WTC11 (cell line): ENCODE measurements around the gene TNFRSF4. TPM values are rescaled to one million over a fixed set of nuclear protein-coding genes. Genes with fewer than 3 reads are reported as not detected.

Experiments used
- ATAC-seq: fragments of 200-7000 bp; cut with Tn5 transposase; 2 replicates; pipeline ENCODE4 v1.10.0; 2021; ENCODE audit warnings: mild to moderate bottlenecking, moderate library complexity
- CTCF ChIA-PET: fragments of 300-600 bp; sonication (Branson Sonifier 250); formaldehyde crosslinking; loops from one replicate; lab custom pipeline; 2021; ENCODE audit warnings: antibody characterized with exemption; lab: Charles Lee
- POLR2A ChIA-PET: fragments of 350-600 bp; sonication (Branson Sonifier 250); formaldehyde crosslinking; loops from one replicate; lab custom pipeline; 2021; ENCODE audit warnings: antibody characterized with exemption; lab: Charles Lee
- DNase-seq: peaks from one replicate; pipeline ENCODE4 v3.0.0; 2021; ENCODE audit warnings: low spot score
- H3K27ac Mint-ChIP-seq: 2 replicates; pipeline ENCODE4 v1.8.0; 2021; ENCODE audit warnings: mixed read lengths
- H3K27me3 Mint-ChIP-seq: 2 replicates; pipeline ENCODE4 v1.8.0; 2021; ENCODE audit warnings: low read depth, mild to moderate bottlenecking, moderate library complexity, mixed read lengths
- H3K36me3 Mint-ChIP-seq: 2 replicates; pipeline ENCODE4 v1.8.0; 2021; ENCODE audit warnings: mixed read lengths
- H3K4me1 Mint-ChIP-seq: 2 replicates; pipeline ENCODE4 v1.8.0; 2022; ENCODE audit warnings: mixed read lengths
- H3K4me3 Mint-ChIP-seq: 2 replicates; pipeline ENCODE4 v1.8.0; 2021; ENCODE audit warnings: mild to moderate bottlenecking, moderate library complexity, mixed read lengths
- H3K9me3 Mint-ChIP-seq: 2 replicates; pipeline ENCODE4 v1.8.0; 2021; ENCODE audit warnings: mixed read lengths
- CREM ChIP-seq: sonication (generic); formaldehyde crosslinking; IDR thresholded peaks from 2 replicates; pipeline ENCODE4 v1.8.1; 2022; ENCODE audit warnings: mild to moderate bottlenecking, missing genetic modification reagents, moderate library complexity
- GABPB1 ChIP-seq: sonication (generic); formaldehyde crosslinking; IDR thresholded peaks from 2 replicates; pipeline ENCODE4 v1.8.1; 2023; ENCODE audit warnings: mild to moderate bottlenecking, missing genetic modification reagents
- JUN ChIP-seq: sonication (generic); formaldehyde crosslinking; IDR thresholded peaks from 2 replicates; pipeline ENCODE4 v1.8.0; 2023; ENCODE audit warnings: mild to moderate bottlenecking, missing genetic modification reagents
- NFATC4 ChIP-seq: fragments of 250-450 bp; sonication (Bioruptor Pico); IDR thresholded peaks from 2 replicates; pipeline ENCODE4 v1.9.0; 2021; ENCODE audit warnings: mild to moderate bottlenecking
- SP1 ChIP-seq: sonication (generic); formaldehyde crosslinking; conservative IDR thresholded peaks from 2 replicates; pipeline ENCODE4 v1.8.1; 2022; ENCODE audit warnings: missing genetic modification reagents
- TEAD1 ChIP-seq: sonication (generic); formaldehyde crosslinking; IDR thresholded peaks from 2 replicates; pipeline ENCODE4 v1.8.0; 2022; ENCODE audit warnings: mild to moderate bottlenecking, missing genetic modification reagents
- ZNF263 ChIP-seq: sonication (generic); formaldehyde crosslinking; IDR thresholded peaks from 2 replicates; pipeline ENCODE4 v1.8.1; 2022; ENCODE audit warnings: low read depth, mild to moderate bottlenecking, moderate library complexity, missing genetic modification reagents
- ZNF396 ChIP-seq: fragments of 250-450 bp; sonication (Bioruptor Pico); IDR thresholded peaks from 2 replicates; pipeline ENCODE4 v1.8.0; 2021; ENCODE audit warnings: mild to moderate bottlenecking, moderate library complexity, borderline replicate concordance
- ZNF423 ChIP-seq: fragments of 250-450 bp; sonication (Bioruptor Pico); IDR thresholded peaks from 2 replicates; pipeline ENCODE4 v2.1.2; 2022; ENCODE audit warnings: mild to moderate bottlenecking, moderate library complexity
- total RNA-seq: library from RNA; stranded (reverse); gene quantifications from 3 replicates; pipeline ENCODE4 v1.2.3, GENCODE V29; 2021
- TF ChIP-seq, protein P1 (sequence below): sonication (generic); formaldehyde crosslinking; IDR thresholded peaks from 2 replicates; pipeline ENCODE4 v1.8.0; 2022; ENCODE audit warnings: mild to moderate bottlenecking, missing genetic modification reagents
- TF ChIP-seq, protein P2 (sequence below): fragments of 250-450 bp; sonication (Bioruptor Pico); IDR thresholded peaks from 2 replicates; pipeline ENCODE4 v1.9.0; 2021; ENCODE audit warnings: moderate library complexity, mild to moderate bottlenecking, inconsistent platforms, borderline replicate concordance
- TF ChIP-seq, protein P3 (sequence below): fragments of 250-450 bp; sonication (Bioruptor Pico); conservative IDR thresholded peaks from 2 replicates; pipeline ENCODE4 v1.9.0; 2021; ENCODE audit warnings: mild to moderate bottlenecking
- TF ChIP-seq, protein P4 (sequence below): fragments of 250-450 bp; sonication (Bioruptor Pico); IDR thresholded peaks from 2 replicates; pipeline ENCODE4 v2.1.2; 2022; ENCODE audit warnings: mild to moderate bottlenecking, moderate library complexity
- TF ChIP-seq, protein P5 (sequence below): sonication (generic); formaldehyde crosslinking; IDR thresholded peaks from 2 replicates; pipeline ENCODE4 v1.8.1; 2023; ENCODE audit warnings: mild to moderate bottlenecking, missing genetic modification reagents, borderline replicate concordance
- TF ChIP-seq, protein P6 (sequence below): sonication (generic); formaldehyde crosslinking; IDR thresholded peaks from 2 replicates; pipeline ENCODE4 v1.8.1; 2023; ENCODE audit warnings: mild to moderate bottlenecking, missing genetic modification reagents, moderate library complexity
- TF ChIP-seq, protein P7 (sequence below): sonication (generic); formaldehyde crosslinking; conservative IDR thresholded peaks from 2 replicates; pipeline ENCODE4 v1.8.1; 2022; ENCODE audit warnings: mild to moderate bottlenecking, missing genetic modification reagents

TNFRSF4 gene
- total RNA-seq, 1 experiment from 2014 or later, result 0.33 TPM

DNA sequence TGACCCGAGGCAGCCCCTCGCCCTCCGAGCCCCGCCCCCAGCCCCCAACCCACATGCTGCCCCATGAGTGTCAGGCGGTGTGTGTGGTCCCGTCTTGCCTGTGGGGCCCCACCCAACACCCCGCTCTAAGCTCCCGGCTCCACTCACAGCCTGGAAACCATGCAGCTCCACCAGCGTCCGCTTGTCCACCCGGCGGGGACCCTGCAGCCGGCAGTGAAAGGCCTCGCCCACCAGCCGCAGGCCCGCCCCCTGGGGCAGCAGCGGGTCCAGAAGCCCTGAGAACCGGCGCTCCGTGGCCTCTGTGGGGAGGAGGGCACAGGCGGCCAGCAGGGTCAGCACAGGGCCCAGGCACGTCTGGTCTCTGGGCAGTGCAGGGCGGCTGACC lies 29.8 kb upstream of the TNFRSF4 start (continued):
- TF ChIP-seq, protein P1, sequence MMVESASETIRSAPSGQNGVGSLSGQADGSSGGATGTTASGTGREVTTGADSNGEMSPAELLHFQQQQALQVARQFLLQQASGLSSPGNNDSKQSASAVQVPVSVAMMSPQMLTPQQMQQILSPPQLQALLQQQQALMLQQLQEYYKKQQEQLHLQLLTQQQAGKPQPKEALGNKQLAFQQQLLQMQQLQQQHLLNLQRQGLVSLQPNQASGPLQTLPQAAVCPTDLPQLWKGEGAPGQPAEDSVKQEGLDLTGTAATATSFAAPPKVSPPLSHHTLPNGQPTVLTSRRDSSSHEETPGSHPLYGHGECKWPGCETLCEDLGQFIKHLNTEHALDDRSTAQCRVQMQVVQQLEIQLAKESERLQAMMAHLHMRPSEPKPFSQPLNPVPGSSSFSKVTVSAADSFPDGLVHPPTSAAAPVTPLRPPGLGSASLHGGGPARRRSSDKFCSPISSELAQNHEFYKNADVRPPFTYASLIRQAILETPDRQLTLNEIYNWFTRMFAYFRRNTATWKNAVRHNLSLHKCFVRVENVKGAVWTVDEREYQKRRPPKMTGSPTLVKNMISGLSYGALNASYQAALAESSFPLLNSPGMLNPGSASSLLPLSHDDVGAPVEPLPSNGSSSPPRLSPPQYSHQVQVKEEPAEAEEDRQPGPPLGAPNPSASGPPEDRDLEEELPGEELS (CRISPR knock-in tag), result no peak
- TF ChIP-seq ZNF263 (CRISPR knock-in tag) (no peak), GABPB1 (CRISPR knock-in tag) (no peak), NFATC4 (CRISPR knock-in tag) (no peak), CREM (CRISPR knock-in tag) (no peak), JUN (CRISPR knock-in tag) (no peak)
- TF ChIP-seq, protein P2, sequence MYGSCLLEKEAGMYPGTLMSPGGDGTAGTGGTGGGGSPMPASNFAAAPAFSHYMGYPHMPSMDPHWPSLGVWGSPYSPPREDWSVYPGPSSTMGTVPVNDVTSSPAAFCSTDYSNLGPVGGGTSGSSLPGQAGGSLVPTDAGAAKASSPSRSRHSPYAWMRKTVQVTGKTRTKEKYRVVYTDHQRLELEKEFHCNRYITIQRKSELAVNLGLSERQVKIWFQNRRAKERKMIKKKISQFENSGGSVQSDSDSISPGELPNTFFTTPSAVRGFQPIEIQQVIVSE (CRISPR knock-in tag), result no peak
- TF ChIP-seq, all 79 proteins: peak for 0

DNA sequence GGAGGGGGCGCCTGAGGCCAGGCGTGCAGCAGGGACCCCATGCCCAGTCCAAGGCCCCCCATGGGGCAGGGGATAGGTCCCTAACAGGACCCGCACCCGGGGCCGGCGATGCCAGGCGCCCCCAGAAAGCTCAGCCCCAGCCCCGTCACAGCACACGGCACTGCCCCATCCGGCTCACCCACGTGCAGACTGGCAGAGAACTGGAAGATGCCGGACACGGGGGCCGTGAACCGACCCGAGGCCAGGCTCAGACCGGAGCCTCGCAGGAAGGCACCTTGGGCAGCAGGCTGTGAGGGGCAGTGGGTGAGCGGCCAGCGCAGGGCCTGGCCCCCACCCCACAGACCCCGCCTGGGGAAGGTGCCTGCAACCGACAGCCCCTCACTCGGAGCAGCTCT lies 29.3 kb upstream of the TNFRSF4 start:
- Mint-ChIP-seq H3K9me3 (no peaks in the 10 kb centered on the region), H3K4me3 (no peak overlapping the region), H3K4me1 (no peaks in the 10 kb centered on the region), H3K27me3 (no peaks in the 10 kb centered on the region), H3K36me3 (no peaks in the 10 kb centered on the region), H3K27ac (no peak overlapping the region)
- ATAC-seq (no peak), DNase-seq (no peak)
- POLR2A ChIA-PET, result no interaction called here
- TF ChIP-seq TEAD1, result no peak
- no peak for TF ChIP-seq CREM (CRISPR knock-in tag)
- TF ChIP-seq, protein P3, sequence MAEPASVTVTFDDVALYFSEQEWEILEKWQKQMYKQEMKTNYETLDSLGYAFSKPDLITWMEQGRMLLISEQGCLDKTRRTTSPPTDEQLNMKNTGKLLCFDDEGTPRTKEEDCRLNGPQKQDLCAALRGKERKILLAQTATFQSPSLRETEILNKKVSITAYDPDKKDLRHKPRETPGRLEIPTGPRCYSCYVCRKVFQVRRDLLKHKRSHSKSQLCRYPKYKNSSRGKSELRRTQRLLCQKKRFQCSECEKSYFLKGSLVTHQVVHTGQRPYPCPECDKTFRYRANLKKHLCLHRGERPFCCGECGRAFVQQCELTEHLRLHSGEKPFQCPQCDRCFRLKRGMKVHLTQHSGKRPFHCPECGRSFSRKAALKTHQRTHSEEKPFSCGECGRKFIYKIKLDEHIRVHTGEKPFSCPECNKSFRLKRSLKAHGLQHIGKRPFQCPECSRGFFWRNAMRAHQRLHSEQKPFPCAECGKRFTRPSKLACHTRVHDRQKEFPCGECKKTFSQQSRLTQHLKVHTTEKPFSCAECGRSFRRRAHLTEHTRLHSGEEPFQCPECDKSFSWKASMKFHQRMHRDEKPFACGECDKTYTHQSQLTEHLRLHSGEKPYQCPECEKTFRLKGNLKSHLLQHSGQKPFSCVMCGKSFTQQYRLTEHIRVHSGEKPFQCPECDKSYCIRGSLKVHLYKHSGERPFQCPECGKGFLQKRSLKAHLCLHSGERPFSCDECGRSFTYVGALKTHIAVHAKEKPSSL (CRISPR knock-in tag), result no peak
- TF ChIP-seq, protein P4, sequence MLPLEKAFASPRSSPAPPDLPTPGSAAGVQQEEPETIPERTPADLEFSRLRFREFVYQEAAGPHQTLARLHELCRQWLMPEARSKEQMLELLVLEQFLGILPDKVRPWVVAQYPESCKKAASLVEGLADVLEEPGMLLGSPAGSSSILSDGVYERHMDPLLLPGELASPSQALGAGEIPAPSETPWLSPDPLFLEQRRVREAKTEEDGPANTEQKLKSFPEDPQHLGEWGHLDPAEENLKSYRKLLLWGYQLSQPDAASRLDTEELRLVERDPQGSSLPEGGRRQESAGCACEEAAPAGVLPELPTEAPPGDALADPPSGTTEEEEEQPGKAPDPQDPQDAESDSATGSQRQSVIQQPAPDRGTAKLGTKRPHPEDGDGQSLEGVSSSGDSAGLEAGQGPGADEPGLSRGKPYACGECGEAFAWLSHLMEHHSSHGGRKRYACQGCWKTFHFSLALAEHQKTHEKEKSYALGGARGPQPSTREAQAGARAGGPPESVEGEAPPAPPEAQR, result no peak
- TF ChIP-seq, protein P5, sequence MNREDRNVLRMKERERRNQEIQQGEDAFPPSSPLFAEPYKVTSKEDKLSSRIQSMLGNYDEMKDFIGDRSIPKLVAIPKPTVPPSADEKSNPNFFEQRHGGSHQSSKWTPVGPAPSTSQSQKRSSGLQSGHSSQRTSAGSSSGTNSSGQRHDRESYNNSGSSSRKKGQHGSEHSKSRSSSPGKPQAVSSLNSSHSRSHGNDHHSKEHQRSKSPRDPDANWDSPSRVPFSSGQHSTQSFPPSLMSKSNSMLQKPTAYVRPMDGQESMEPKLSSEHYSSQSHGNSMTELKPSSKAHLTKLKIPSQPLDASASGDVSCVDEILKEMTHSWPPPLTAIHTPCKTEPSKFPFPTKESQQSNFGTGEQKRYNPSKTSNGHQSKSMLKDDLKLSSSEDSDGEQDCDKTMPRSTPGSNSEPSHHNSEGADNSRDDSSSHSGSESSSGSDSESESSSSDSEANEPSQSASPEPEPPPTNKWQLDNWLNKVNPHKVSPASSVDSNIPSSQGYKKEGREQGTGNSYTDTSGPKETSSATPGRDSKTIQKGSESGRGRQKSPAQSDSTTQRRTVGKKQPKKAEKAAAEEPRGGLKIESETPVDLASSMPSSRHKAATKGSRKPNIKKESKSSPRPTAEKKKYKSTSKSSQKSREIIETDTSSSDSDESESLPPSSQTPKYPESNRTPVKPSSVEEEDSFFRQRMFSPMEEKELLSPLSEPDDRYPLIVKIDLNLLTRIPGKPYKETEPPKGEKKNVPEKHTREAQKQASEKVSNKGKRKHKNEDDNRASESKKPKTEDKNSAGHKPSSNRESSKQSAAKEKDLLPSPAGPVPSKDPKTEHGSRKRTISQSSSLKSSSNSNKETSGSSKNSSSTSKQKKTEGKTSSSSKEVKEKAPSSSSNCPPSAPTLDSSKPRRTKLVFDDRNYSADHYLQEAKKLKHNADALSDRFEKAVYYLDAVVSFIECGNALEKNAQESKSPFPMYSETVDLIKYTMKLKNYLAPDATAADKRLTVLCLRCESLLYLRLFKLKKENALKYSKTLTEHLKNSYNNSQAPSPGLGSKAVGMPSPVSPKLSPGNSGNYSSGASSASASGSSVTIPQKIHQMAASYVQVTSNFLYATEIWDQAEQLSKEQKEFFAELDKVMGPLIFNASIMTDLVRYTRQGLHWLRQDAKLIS (CRISPR knock-in tag), result no peak
- no peak for TF ChIP-seq NFATC4 (CRISPR knock-in tag)
- TF ChIP-seq ZNF396 (CRISPR knock-in tag), result no peak
- TF ChIP-seq ZNF423 (CRISPR knock-in tag), result no peak
- TF ChIP-seq, protein P6, sequence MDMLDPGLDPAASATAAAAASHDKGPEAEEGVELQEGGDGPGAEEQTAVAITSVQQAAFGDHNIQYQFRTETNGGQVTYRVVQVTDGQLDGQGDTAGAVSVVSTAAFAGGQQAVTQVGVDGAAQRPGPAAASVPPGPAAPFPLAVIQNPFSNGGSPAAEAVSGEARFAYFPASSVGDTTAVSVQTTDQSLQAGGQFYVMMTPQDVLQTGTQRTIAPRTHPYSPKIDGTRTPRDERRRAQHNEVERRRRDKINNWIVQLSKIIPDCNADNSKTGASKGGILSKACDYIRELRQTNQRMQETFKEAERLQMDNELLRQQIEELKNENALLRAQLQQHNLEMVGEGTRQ (CRISPR knock-in tag), result no peak
- TF ChIP-seq, protein P7, sequence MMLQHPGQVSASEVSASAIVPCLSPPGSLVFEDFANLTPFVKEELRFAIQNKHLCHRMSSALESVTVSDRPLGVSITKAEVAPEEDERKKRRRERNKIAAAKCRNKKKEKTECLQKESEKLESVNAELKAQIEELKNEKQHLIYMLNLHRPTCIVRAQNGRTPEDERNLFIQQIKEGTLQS, result no peak
- no peak for TF ChIP-seq SP1 (CRISPR knock-in tag)
- CTCF ChIA-PET, result no interaction called here
